Measurements from ENCODE around the gene ADCY4. TPM values are rescaled to one million over a fixed set of nuclear protein-coding genes. Genes with fewer than 3 reads are reported as not detected.

Gene ADCY4
- total and polyA plus RNA-seq, 2 donors (not counting 1 experiment from before 2014, with no cell fraction given) = 2.3 to 7.8 TPM

GRCh38 chr14:24342889-24343288, 8.0 kb upstream of the ADCY4 start:
- H3K4me1 Mint-ChIP-seq = peaks cover 23% of the 10 kb centered on the region
- H4K20me1 ChIP-seq (ENCODE audit: control insufficient read depth, insufficient read depth, low read length, poor library complexity, severe bottlenecking) = peaks cover 10% of the 10 kb centered on the region
- peaks cover 0 to 19% (median 2%) of the 10 kb centered on the region in 4 experiments for H3K27me3 ChIP-seq (replicated peaks in 1 of 4; ENCODE audit: control extremely low read depth in 1 of 4, control insufficient read depth in 3 of 4, insufficient read depth in 4 of 4, low read length in 3 of 4)
- H3K9me3 ChIP-seq (ENCODE audit: control extremely low read depth in 1 of 3, control insufficient read depth in 2 of 3, insufficient read depth in 1 of 3, low read length in 2 of 3) = no peaks in the 10 kb centered on the region
- H2AFZ ChIP-seq (ENCODE audit: insufficient read depth, low read depth, low read length, poor library complexity, severe bottlenecking) = no peak overlapping the region
- H3K9ac ChIP-seq (ENCODE audit: low read length) = no peak overlapping the region
- DNase-seq (no peak), ATAC-seq (ENCODE audit: low read depth) (no peak)
- peaks cover 23% of the 10 kb centered on the region for H3K27me3 Mint-ChIP-seq
- no peak overlapping the region for H3K4me3 Mint-ChIP-seq
- H3K9me3 Mint-ChIP-seq (ENCODE audit: insufficient read depth) = no peaks in the 10 kb centered on the region
- no peak overlapping the region for H3K4me3 ChIP-seq (ENCODE audit: control extremely low read depth in 1 of 5, extremely low read depth in 1 of 5, insufficient read depth in 1 of 5, low read depth in 2 of 5, low read length in 4 of 5)
- ChIA-PET CTCF (interaction anchor here (0.6 to 5.7 kb wide), 4 partner anchors 9 to 138 kb away, joined by 4 to 55 read pairs (median 6); partner anchors contain the start of genes ADCY4 and TSSK4), POLR2A (no interaction called here)
- H3K27ac Mint-ChIP-seq = no peak overlapping the region
- no peak for TF ChIP-seq CTCF (IDR thresholded peaks at IDR 0.05)
- TF ChIP-seq EZH2 (IDR thresholded peaks at IDR 0.05; ENCODE audit: borderline replicate concordance, insufficient read depth, low read depth, low read length, poor library complexity, severe bottlenecking) = no peak
- H3K4me1 ChIP-seq (ENCODE audit: control insufficient read depth in 2 of 2, insufficient read depth in 2 of 2, low read length in 2 of 2) = peaks cover 17 to 24% of the 10 kb centered on the region in 2 donors
- H3K79me2 ChIP-seq (ENCODE audit: control insufficient read depth, insufficient read depth, low read length) = peaks cover 10% of the 10 kb centered on the region
- no peak overlapping the region for H3K27ac ChIP-seq (ENCODE audit: low read length in 2 of 2)
- intact Hi-C loops (cut with micrococcal nuclease) = no loop called here
- WGBS (ENCODE audit: insufficient coverage) = no CpG with 5 or more reads among the region's 4 CpGs
- peaks cover 0 to 5% of the 10 kb centered on the region in 2 experiments for H3K36me3 ChIP-seq (replicated peaks in 1 of 2; ENCODE audit: control extremely low read depth in 1 of 2, control insufficient read depth in 1 of 2, extremely low read depth in 1 of 2, insufficient read depth in 2 of 2, low read length in 1 of 2)
- H3K4me2 ChIP-seq (replicated peaks; ENCODE audit: low read depth, low read length, poor library complexity, severe bottlenecking) = no peak overlapping the region

- H3K4me3 ChIP-seq (ENCODE audit: control extremely low read depth in 1 of 5, extremely low read depth in 1 of 5, insufficient read depth in 1 of 5, low read depth in 2 of 5, low read length in 4 of 5) = no peak overlapping the region
- ChIA-PET CTCF (interaction anchor here (0.9 to 16.1 kb wide), 6 partner anchors 8 to 101 kb away, joined by 3 to 650 read pairs (median 4); partner anchors contain the start of genes CBLN3 and KHNYN), POLR2A (interaction anchor here (2.0 kb wide), 1 partner anchor 90 kb away, joined by 8 read pairs; the partner anchor contains the start of genes CBLN3 and KHNYN)
- peaks cover 13% of the 10 kb centered on the region for H3K27me3 Mint-ChIP-seq
- ATAC-seq (ENCODE audit: low read depth) (no peak), DNase-seq (no peak)
- H3K9me3 Mint-ChIP-seq (ENCODE audit: insufficient read depth) = no peaks in the 10 kb centered on the region
- intact Hi-C loops (cut with micrococcal nuclease) = loop anchor here (1.0 to 2.0 kb wide), 3 partner anchors 8 to 58 kb away; partner anchors contain the start of gene NYNRIN
- H3K27ac ChIP-seq (ENCODE audit: low read length in 2 of 2) = no peak overlapping the region
- H3K4me3 Mint-ChIP-seq = no peak overlapping the region
- no peak overlapping the region for H3K27ac Mint-ChIP-seq
- peaks cover 13% of the 10 kb centered on the region for H4K20me1 ChIP-seq (ENCODE audit: control insufficient read depth, insufficient read depth, low read length, poor library complexity, severe bottlenecking)
- peaks cover 0 to 24% of the 10 kb centered on the region in 2 experiments for H3K36me3 ChIP-seq (replicated peaks in 1 of 2; ENCODE audit: control extremely low read depth in 1 of 2, control insufficient read depth in 1 of 2, extremely low read depth in 1 of 2, insufficient read depth in 2 of 2, low read length in 1 of 2)
- no CpG with 5 or more reads among the region's 1 CpG for WGBS (ENCODE audit: insufficient coverage)
- no peaks in the 10 kb centered on the region for H3K9me3 ChIP-seq (ENCODE audit: control extremely low read depth in 1 of 3, control insufficient read depth in 2 of 3, insufficient read depth in 1 of 3, low read length in 2 of 3)
- peaks cover 0 to 14% (median 2%) of the 10 kb centered on the region in 4 experiments for H3K27me3 ChIP-seq (replicated peaks in 1 of 4; ENCODE audit: control extremely low read depth in 1 of 4, control insufficient read depth in 3 of 4, insufficient read depth in 4 of 4, low read length in 3 of 4)
- peaks cover 17 to 24% of the 10 kb centered on the region in 2 donors for H3K4me1 ChIP-seq (ENCODE audit: control insufficient read depth in 2 of 2, insufficient read depth in 2 of 2, low read length in 2 of 2)
- TF ChIP-seq CTCF (IDR thresholded peaks at IDR 0.05) (no peak), EZH2 (IDR thresholded peaks at IDR 0.05; ENCODE audit: borderline replicate concordance, insufficient read depth, low read depth, low read length, poor library complexity, severe bottlenecking) (no peak)
- no peak overlapping the region for H2AFZ ChIP-seq (ENCODE audit: insufficient read depth, low read depth, low read length, poor library complexity, severe bottlenecking)
- H3K4me2 ChIP-seq (replicated peaks; ENCODE audit: low read depth, low read length, poor library complexity, severe bottlenecking) = peak overlapping the region; percentile 84
- H3K79me2 ChIP-seq (ENCODE audit: control insufficient read depth, insufficient read depth, low read length) = peaks cover 10% of the 10 kb centered on the region
- no peak overlapping the region for H3K9ac ChIP-seq (ENCODE audit: low read length)
- H3K4me1 Mint-ChIP-seq = peaks cover 24% of the 10 kb centered on the region
These were observed 5.7 kb upstream of the ADCY4 start for GRCh38 chr14:24340606-24341005.

Measured in B cell (primary cell).